ENCODE measurements around the gene COL4A4.

The COL4A4 gene

GRCh38 chr2:226963528-226963927 lies 200.5 kb downstream of the COL4A4 start:
- no peak overlapping the region for H3K27ac ChIP-seq (ENCODE audit: low read depth, low read length)
- no peaks in the 10 kb centered on the region for H3K36me3 ChIP-seq (ENCODE audit: insufficient read depth, low read length)
- H3K4me3 ChIP-seq (ENCODE audit: low read depth, low read length), result no peak overlapping the region
- H3K4me1 ChIP-seq (ENCODE audit: control insufficient read depth, insufficient read depth, low read length, unreplicated experiment), result peaks cover 9% of the 10 kb centered on the region
- H2AFZ ChIP-seq (ENCODE audit: low read length, unreplicated experiment), result no peak overlapping the region
- no peaks in the 10 kb centered on the region for H3K27me3 ChIP-seq (ENCODE audit: insufficient read depth, low read length)
- H3K79me2 ChIP-seq (ENCODE audit: control insufficient read depth, insufficient read depth, low read length, unreplicated experiment), result no peaks in the 10 kb centered on the region

GRCh38 chr2:226962176-226962773 lies 201.7 kb downstream of the COL4A4 start:
- Histone ChIP-seq H3K27me3 (ENCODE audit: insufficient read depth, low read length) (no peaks in the 10 kb centered on the region), H3K27ac (ENCODE audit: low read depth, low read length) (no peak overlapping the region), H3K36me3 (ENCODE audit: insufficient read depth, low read length) (no peaks in the 10 kb centered on the region), H3K79me2 (ENCODE audit: control insufficient read depth, insufficient read depth, low read length, unreplicated experiment) (no peaks in the 10 kb centered on the region), H3K4me3 (ENCODE audit: low read depth, low read length) (no peak overlapping the region), H2AFZ (ENCODE audit: low read length, unreplicated experiment) (no peak overlapping the region), H3K4me1 (ENCODE audit: control insufficient read depth, insufficient read depth, low read length, unreplicated experiment) (peaks cover 9% of the 10 kb centered on the region)

- Histone ChIP-seq H3K27ac (ENCODE audit: low read depth, low read length) (no peak overlapping the region), H3K27me3 (ENCODE audit: insufficient read depth, low read length) (no peaks in the 10 kb centered on the region), H3K36me3 (ENCODE audit: insufficient read depth, low read length) (no peaks in the 10 kb centered on the region), H3K4me1 (ENCODE audit: control insufficient read depth, insufficient read depth, low read length, unreplicated experiment) (peaks cover 9% of the 10 kb centered on the region), H3K79me2 (ENCODE audit: control insufficient read depth, insufficient read depth, low read length, unreplicated experiment) (no peaks in the 10 kb centered on the region), H3K4me3 (ENCODE audit: low read depth, low read length) (no peak overlapping the region), H2AFZ (ENCODE audit: low read length, unreplicated experiment) (no peak overlapping the region)
Observed at GRCh38 chr2:226959418-226959817, 204.6 kb downstream of the COL4A4 start.

- H3K27ac ChIP-seq (ENCODE audit: low read depth, low read length), result no peak overlapping the region
- no peak overlapping the region for H2AFZ ChIP-seq (ENCODE audit: low read length, unreplicated experiment)
- H3K36me3 ChIP-seq (ENCODE audit: insufficient read depth, low read length), result no peaks in the 10 kb centered on the region
- no peaks in the 10 kb centered on the region for H3K4me1 ChIP-seq (ENCODE audit: control insufficient read depth, insufficient read depth, low read length, unreplicated experiment)
- H3K79me2 ChIP-seq (ENCODE audit: control insufficient read depth, insufficient read depth, low read length, unreplicated experiment), result no peaks in the 10 kb centered on the region
- H3K27me3 ChIP-seq (ENCODE audit: insufficient read depth, low read length), result no peaks in the 10 kb centered on the region
- no peak overlapping the region for H3K4me3 ChIP-seq (ENCODE audit: low read depth, low read length)
Observed at GRCh38 chr2:226956659-226957058, 207.3 kb downstream of the COL4A4 start.

- no peaks in the 10 kb centered on the region for H3K27me3 ChIP-seq (ENCODE audit: insufficient read depth, low read length)
- H3K27ac ChIP-seq (ENCODE audit: low read depth, low read length), result no peak overlapping the region
- no peaks in the 10 kb centered on the region for H3K36me3 ChIP-seq (ENCODE audit: insufficient read depth, low read length)
- no peaks in the 10 kb centered on the region for H3K4me1 ChIP-seq (ENCODE audit: control insufficient read depth, insufficient read depth, low read length, unreplicated experiment)
- no peaks in the 10 kb centered on the region for H3K79me2 ChIP-seq (ENCODE audit: control insufficient read depth, insufficient read depth, low read length, unreplicated experiment)
- H2AFZ ChIP-seq (ENCODE audit: low read length, unreplicated experiment), result no peak overlapping the region
- H3K4me3 ChIP-seq (ENCODE audit: low read depth, low read length), result no peak overlapping the region
Observed at GRCh38 chr2:226953826-226954225, 210.2 kb downstream of the COL4A4 start.

GRCh38 chr2:226953206-226953605 lies 210.8 kb downstream of the COL4A4 start:
- no peak overlapping the region for H2AFZ ChIP-seq (ENCODE audit: low read length, unreplicated experiment)
- H3K4me3 ChIP-seq (ENCODE audit: low read depth, low read length), result no peak overlapping the region
- no peaks in the 10 kb centered on the region for H3K27me3 ChIP-seq (ENCODE audit: insufficient read depth, low read length)
- H3K79me2 ChIP-seq (ENCODE audit: control insufficient read depth, insufficient read depth, low read length, unreplicated experiment), result no peaks in the 10 kb centered on the region
- no peaks in the 10 kb centered on the region for H3K36me3 ChIP-seq (ENCODE audit: insufficient read depth, low read length)
- no peak overlapping the region for H3K27ac ChIP-seq (ENCODE audit: low read depth, low read length)
- H3K4me1 ChIP-seq (ENCODE audit: control insufficient read depth, insufficient read depth, low read length, unreplicated experiment), result no peaks in the 10 kb centered on the region

Data from ACC112 (cell line).